Astrocyte of the cerebellum (primary cell): Measurements from ENCODE around the gene TNRC6B.

ENCODE experiments used
- DNase-seq: peaks from one replicate; pipeline ENCODE4 v3.0.0-alpha.2; 2011; ENCODE audit warnings: low read depth
- H3K4me3 ChIP-seq: 2 replicates; pipeline ENCODE4 v1.5.1; 2011; ENCODE audit warnings: mild to moderate bottlenecking, low read depth, low read length, moderate library complexity
- CTCF ChIP-seq: IDR thresholded peaks from 2 replicates; pipeline ENCODE4 v1.5.1; 2012; ENCODE audit warnings: low read length, low read depth, moderate library complexity, mild to moderate bottlenecking; ENCODE audit errors: missing control alignments
- in situ Hi-C: cut with HindIII; loops from 2 replicates; pipeline ENCODE4 v1.10.0; 2017; ENCODE audit warnings: low sequenced_read_pairs

The TNRC6B gene

GRCh38 chr22:40202225-40202944 lies 24.7 kb downstream of the TNRC6B start:
- no peak for DNase-seq
- no peak for TF ChIP-seq CTCF
- in situ Hi-C loops, result no loop called here
- no peak overlapping the region for H3K4me3 ChIP-seq

GRCh38 chr22:40203572-40203971 lies 25.8 kb downstream of the TNRC6B start:
- no peak for TF ChIP-seq CTCF
- no peak overlapping the region for H3K4me3 ChIP-seq
- in situ Hi-C loops, result no loop called here
- no peak for DNase-seq

GRCh38 chr22:40204321-40205116 lies 26.8 kb downstream of the TNRC6B start:
- in situ Hi-C loops, result no loop called here
- TF ChIP-seq CTCF, result no peak
- DNase-seq, result no peak
- H3K4me3 ChIP-seq, result no peak overlapping the region

GRCh38 chr22:40206561-40206960 lies 28.8 kb downstream of the TNRC6B start:
- no peak overlapping the region for H3K4me3 ChIP-seq
- no peak for DNase-seq
- in situ Hi-C loops, result no loop called here
- TF ChIP-seq CTCF, result no peak

- in situ Hi-C loops, result no loop called here
- no peak overlapping the region for H3K4me3 ChIP-seq
- DNase-seq, result no peak
Observed at GRCh38 chr22:40210818-40211217, 33.1 kb downstream of the TNRC6B start.

GRCh38 chr22:40211476-40212054 lies 33.8 kb downstream of the TNRC6B start:
- in situ Hi-C loops, result no loop called here

More at GRCh38 chr22:40210818-40211217, 33.1 kb downstream of the TNRC6B start:
- TF ChIP-seq CTCF, result no peak

More at GRCh38 chr22:40211476-40212054, 33.8 kb downstream of the TNRC6B start:
- no peak for TF ChIP-seq CTCF
- no peak overlapping the region for H3K4me3 ChIP-seq
- DNase-seq, result no peak
